ENCODE measurements around the gene GUK1. TPM values are rescaled to one million over a fixed set of nuclear protein-coding genes. Genes with fewer than 3 reads are reported as not detected.
"Not testable (repeated sequence)": the region's sequence is repeated elsewhere in the genome, so short reads cannot be mapped to it uniquely, and the experiment has no call there.

Gene GUK1
- total RNA-seq, 4 donors from 2014 or later, result 183 to 573 (median 382) TPM

DNA sequence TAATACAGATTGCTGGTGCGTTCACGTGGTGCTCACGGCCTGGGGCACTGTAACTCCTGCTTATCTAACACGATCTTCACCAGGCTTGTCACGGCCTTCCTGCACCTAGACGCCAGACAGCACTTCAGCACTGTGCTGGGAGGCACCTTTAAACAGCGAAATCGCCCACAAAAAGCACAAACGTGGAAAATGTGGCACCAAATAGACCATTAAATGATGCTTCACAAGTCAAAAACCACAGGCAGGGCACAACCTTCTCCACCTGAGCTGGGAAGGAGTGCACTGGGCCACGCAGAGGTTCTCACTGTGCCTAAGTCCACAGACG, 45.5 kb downstream of the GUK1 start:
- DNase-seq, result no peak
- in situ Hi-C loops (cut with MboI; ENCODE audit: low pct_ligation_motif_present in 1 of 4, low pct_unique_long_range_greater_than_20kb in 1 of 4, low sequenced_read_pairs in 3 of 4), result no loop called here

DNA sequence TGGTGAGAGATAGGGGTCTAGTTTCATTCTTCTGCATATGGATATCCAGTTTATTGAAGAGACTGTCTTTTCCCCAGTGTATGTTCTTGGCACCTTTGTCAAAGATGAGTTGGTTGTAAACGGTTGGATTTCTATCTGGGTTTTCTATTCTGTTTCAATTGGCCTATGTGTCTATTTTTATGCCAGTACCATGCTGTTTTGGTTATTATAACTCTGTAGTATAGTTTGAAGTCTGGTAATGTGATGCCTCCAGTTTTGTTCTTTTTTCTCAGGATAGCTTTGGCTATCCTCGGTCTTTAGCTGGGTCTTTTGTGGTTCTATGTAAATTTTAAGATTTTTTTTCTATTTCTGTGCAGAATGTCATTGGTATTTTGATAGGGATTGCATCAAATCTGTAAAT, 48.2 kb downstream of the GUK1 start:
- 74% methylated on average over 2 of the region's 2 CpGs for WGBS, 2 donors (ENCODE audit: low coverage in 1 of 2)
- H3K36me3 ChIP-seq; DNase-seq; in situ Hi-C loops (cut with MboI; ENCODE audit: low pct_ligation_motif_present in 1 of 4, low pct_unique_long_range_greater_than_20kb in 1 of 4, low sequenced_read_pairs in 3 of 4); H3K27me3 ChIP-seq; H3K27ac ChIP-seq; H3K4me3 ChIP-seq; intact Hi-C loops (cut with DNase I; ENCODE audit: low total_unique reads); H3K4me1 ChIP-seq; H3K9me3 ChIP-seq: not testable (repeated sequence)

More for the DNA sequence above, 45.5 kb downstream of the GUK1 start:
- Histone ChIP-seq H3K36me3 (no peaks in the 10 kb centered on the region), H3K4me1 (no peaks in the 10 kb centered on the region), H3K27ac (no peak overlapping the region), H3K27me3 (no peaks in the 10 kb centered on the region), H3K9me3 (peaks cover 0 to 6% of the 10 kb centered on the region in 2 donors), H3K4me3 (no peak overlapping the region)
- TF ChIP-seq POLR2A (IDR thresholded peaks at IDR 0.05) (no peak), EP300 (IDR thresholded peaks at IDR 0.05; ENCODE audit: low read depth) (no peak), CTCF (IDR thresholded peaks at IDR 0.05) (no peak), POLR2AphosphoS5 (IDR thresholded peaks at IDR 0.05) (no peak)
- intact Hi-C loops (cut with DNase I; ENCODE audit: low total_unique reads), result no loop called here
- WGBS, 2 donors (ENCODE audit: low coverage in 1 of 2), result 84 to 93% methylated on average over 4 to 11 of the region's 11 CpGs

- no peaks in the 10 kb centered on the region for H3K4me1 ChIP-seq
- TF ChIP-seq POLR2AphosphoS5 (IDR thresholded peaks at IDR 0.05) (no peak), EP300 (IDR thresholded peaks at IDR 0.05; ENCODE audit: low read depth) (no peak), POLR2A (IDR thresholded peaks at IDR 0.05) (no peak), CTCF (IDR thresholded peaks at IDR 0.05) (no peak)
- in situ Hi-C loops (cut with MboI; ENCODE audit: low pct_ligation_motif_present in 1 of 4, low pct_unique_long_range_greater_than_20kb in 1 of 4, low sequenced_read_pairs in 3 of 4), result no loop called here
- DNase-seq, result no peak
- no peaks in the 10 kb centered on the region for H3K36me3 ChIP-seq
- intact Hi-C loops (cut with DNase I; ENCODE audit: low total_unique reads), result no loop called here
- H3K4me3 ChIP-seq, result no peak overlapping the region
- 90 to 100% methylated on average over 2 to 14 of the region's 14 CpGs for WGBS, 2 donors (ENCODE audit: low coverage in 1 of 2)
- H3K9me3 ChIP-seq, result peaks cover 0 to 6% of the 10 kb centered on the region in 2 donors
- H3K27ac ChIP-seq, result no peak overlapping the region
- no peaks in the 10 kb centered on the region for H3K27me3 ChIP-seq
Measured at GRCh38 chr1:228190182-228190581, 50.1 kb downstream of the GUK1 start.

DNA sequence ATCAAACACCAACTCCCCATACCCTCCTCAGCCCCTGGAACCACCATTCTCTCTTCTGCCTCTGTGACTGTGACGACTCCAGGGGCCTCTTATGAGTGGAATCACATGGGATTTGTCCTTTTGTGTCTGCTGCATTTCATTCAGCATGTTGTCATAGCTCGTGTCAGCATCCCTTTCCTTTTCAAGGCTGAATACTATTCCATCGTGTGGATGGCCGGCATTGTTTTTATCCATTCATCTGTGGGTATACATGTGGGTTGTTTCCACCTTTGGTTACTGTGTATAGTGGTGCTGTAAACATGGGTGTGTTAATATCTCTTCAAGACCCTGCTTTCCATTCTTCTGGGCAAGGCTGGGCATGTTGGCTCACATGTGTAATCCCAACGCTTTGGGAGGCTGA, 50.7 kb downstream of the GUK1 start:
- TF ChIP-seq POLR2A (IDR thresholded peaks at IDR 0.05) (no peak), POLR2AphosphoS5 (IDR thresholded peaks at IDR 0.05) (no peak), EP300 (IDR thresholded peaks at IDR 0.05; ENCODE audit: low read depth) (no peak), CTCF (IDR thresholded peaks at IDR 0.05) (no peak)
- 80 to 91% methylated on average over 2 to 5 of the region's 5 CpGs for WGBS, 2 donors (ENCODE audit: low coverage in 1 of 2)
- H3K27ac ChIP-seq, result no peak overlapping the region
- no peaks in the 10 kb centered on the region for H3K36me3 ChIP-seq
- intact Hi-C loops (cut with DNase I; ENCODE audit: low total_unique reads), result no loop called here
- peaks cover 0 to 6% of the 10 kb centered on the region in 2 donors for H3K9me3 ChIP-seq
- no peak overlapping the region for H3K4me3 ChIP-seq
- in situ Hi-C loops (cut with MboI; ENCODE audit: low pct_ligation_motif_present in 1 of 4, low pct_unique_long_range_greater_than_20kb in 1 of 4, low sequenced_read_pairs in 3 of 4), result no loop called here
- no peaks in the 10 kb centered on the region for H3K27me3 ChIP-seq
- H3K4me1 ChIP-seq, result no peaks in the 10 kb centered on the region
- DNase-seq, result no peak

- no peaks in the 10 kb centered on the region for H3K4me1 ChIP-seq
- no peak for DNase-seq
- no peaks in the 10 kb centered on the region for H3K27me3 ChIP-seq
- in situ Hi-C loops (cut with MboI; ENCODE audit: low pct_ligation_motif_present in 1 of 4, low pct_unique_long_range_greater_than_20kb in 1 of 4, low sequenced_read_pairs in 3 of 4) (no loop called here), intact Hi-C loops (cut with DNase I; ENCODE audit: low total_unique reads) (no loop called here)
- no peak overlapping the region for H3K27ac ChIP-seq
- H3K9me3 ChIP-seq, result peaks cover 11% of the 10 kb centered on the region in 2 donors
- 79 to 88% methylated on average over 3 of the region's 3 CpGs for WGBS, 2 donors (ENCODE audit: low coverage in 1 of 2)
- TF ChIP-seq POLR2AphosphoS5 (IDR thresholded peaks at IDR 0.05), result no peak
- TF ChIP-seq POLR2A (IDR thresholded peaks at IDR 0.05), result no peak
- no peak for TF ChIP-seq CTCF (IDR thresholded peaks at IDR 0.05)
- TF ChIP-seq EP300 (IDR thresholded peaks at IDR 0.05; ENCODE audit: low read depth), result no peak
- no peak overlapping the region for H3K4me3 ChIP-seq
- no peaks in the 10 kb centered on the region for H3K36me3 ChIP-seq
Measured at GRCh38 chr1:228194436-228194835, 54.4 kb downstream of the GUK1 start.
